HepG2 (cell line): Measurements from ENCODE around the gene CABP2. TPM values are rescaled to one million over a fixed set of nuclear protein-coding genes. Genes with fewer than 3 reads are reported as not detected.

ENCODE experiments used
- ATAC-seq: fragments of 200-7000 bp; cut with Tn5 transposase; 3 replicates; pipeline ENCODE4 v1.9.1; 2020; ENCODE audit warnings: mild to moderate bottlenecking, moderate library complexity
- BruUV-seq: library from RNA; stranded (reverse); fragments of 400-500 nt; replicated peaks from 2 replicates; lab custom pipeline; 2021; lab: Mats Ljungman, UMichigan
- CTCF ChIA-PET: fragments of 300-600 bp; formaldehyde crosslinking; extraction: SDS; loops from one replicate; lab custom pipeline; 2021; ENCODE audit warnings: low total read pairs, inconsistent platforms, low intra/inter-chr PET ratio; lab: Yijun Ruan, JAX
- POLR2A ChIA-PET: fragments of 350-600 bp; sonication (Branson Sonifier 250); formaldehyde crosslinking; loops from one replicate; lab custom pipeline; 2020; ENCODE audit warnings: antibody characterized with exemption, inconsistent platforms; lab: Yijun Ruan, JAX
- DNase-seq: peaks from one replicate; pipeline ENCODE4 v3.0.0-alpha.2; 2015; ENCODE audit warnings: low spot score
- FAIRE-seq: peaks from 3 replicates; lab custom pipeline; 2011; peaks lifted over from hg19 to GRCh38; lab: Jason Lieb, UNC
- H2AFZ ChIP-seq: one replicate; pipeline ENCODE4 v1.6.1; 2011; ENCODE audit warnings: low read length, inconsistent platforms
- H3K27ac ChIP-seq: fragments of 300-600 bp; 3 replicates; pipeline ENCODE4 v1.8.0; 2011; ENCODE audit warnings: mixed run types, mild to moderate bottlenecking, mixed read lengths, low read length, inconsistent platforms; ENCODE audit not compliant: insufficient read depth; ENCODE audit errors: extremely low read length
- H3K27me3 ChIP-seq, 2 experiments: fragments of 200-600 bp in 1 of 2; 2 replicates in 1 of 2; 3 replicates in 1 of 2; pipeline versions ENCODE4 v1.6.0 to v1.8.0; 2011; ENCODE audit warnings: low read length in 2 of 2, mild to moderate bottlenecking in 2 of 2, moderate library complexity in 2 of 2, inconsistent platforms in 1 of 2; ENCODE audit not compliant: insufficient read depth in 2 of 2, control insufficient read depth in 1 of 2
- H3K36me3 ChIP-seq, 2 experiments: fragments of 200-600 bp in 1 of 2; replicated peaks in 1 of 2; 2 replicates in 1 of 2; 3 replicates in 1 of 2; pipeline versions ENCODE4 v1.5.1 to v1.8.0; 2011; ENCODE audit warnings: low read length in 2 of 2, inconsistent platforms in 1 of 2; ENCODE audit not compliant: insufficient read depth in 2 of 2, control insufficient read depth in 1 of 2
- H3K4me1 ChIP-seq: 2 replicates; pipeline ENCODE4 v1.5.1; 2012; ENCODE audit warnings: low read length, inconsistent platforms; ENCODE audit not compliant: insufficient read depth
- H3K4me2 ChIP-seq: 2 replicates; pipeline ENCODE4 v1.6.0; 2011; ENCODE audit warnings: low read depth, low read length, inconsistent platforms
- H3K4me3 ChIP-seq, 3 experiments: fragments of 200-600 bp in 1 of 3; sonication (generic), shearing (Covaris generic) in 1 of 3; replicated peaks in 1 of 3; 2 replicates each; pipeline ENCODE4 v1.5.1; 2011 to 2016; ENCODE audit warnings: low read length in 3 of 3, inconsistent platforms in 2 of 3, low read depth in 2 of 3, mild to moderate bottlenecking in 2 of 3, control low read depth in 1 of 3, mixed read lengths in 1 of 3; ENCODE audit not compliant: insufficient read depth in 1 of 3
- H3K79me2 ChIP-seq: one replicate; pipeline ENCODE4 v1.6.1; 2011; ENCODE audit warnings: low read length, inconsistent platforms; ENCODE audit not compliant: insufficient read depth
- H3K9ac ChIP-seq: 2 replicates; pipeline ENCODE4 v1.6.0; 2011; ENCODE audit warnings: mild to moderate bottlenecking, low read depth, low read length, inconsistent platforms; ENCODE audit not compliant: insufficient read depth
- H3K9me3 ChIP-seq: 2 replicates; pipeline ENCODE4 v1.5.1; 2012; ENCODE audit warnings: mild to moderate bottlenecking, low read length
- H4K20me1 ChIP-seq: 2 replicates; pipeline ENCODE4 v1.6.0; 2011; ENCODE audit warnings: inconsistent platforms, mild to moderate bottlenecking, low read length, moderate library complexity; ENCODE audit not compliant: insufficient read depth
- CHD2 ChIP-seq: IDR thresholded peaks from 2 replicates; pipeline ENCODE4 v1.6.1; 2011; ENCODE audit warnings: low read depth, low read length, improper control_type of control experiment
- HMG20A ChIP-seq: IDR thresholded peaks from 2 replicates; pipeline ENCODE4 v1.6.1; 2016; ENCODE audit warnings: borderline replicate concordance
- KDM1A ChIP-seq: IDR thresholded peaks from 2 replicates; pipeline ENCODE4 v1.6.1; 2016; ENCODE audit warnings: missing compliant biosample characterization
- SCMH1 ChIP-seq: sonication (generic); formaldehyde crosslinking; IDR thresholded peaks from 2 replicates; pipeline ENCODE4 v1.9.0; 2021; ENCODE audit warnings: missing genetic modification reagents, mild to moderate bottlenecking, borderline replicate concordance
- ZNF24 ChIP-seq: fragments of 450-650 bp; IDR thresholded peaks from 2 replicates; pipeline ENCODE4 v1.6.1; 2017; ENCODE audit warnings: antibody characterized with exemption, mild to moderate bottlenecking
- ZNF609 ChIP-seq: sonication (generic); formaldehyde crosslinking; IDR thresholded peaks from 2 replicates; pipeline ENCODE4 v1.4.0; 2020; ENCODE audit warnings: mild to moderate bottlenecking, missing genetic modification reagents, borderline replicate concordance
- WGBS: methylation state at CpG from one replicate; pipeline ENCODE4 v1.1.6; 2017; ENCODE audit warnings: low lambda C conversion rate; 5-methylcytosine and 5-hydroxymethylcytosine counted together
- in situ Hi-C: cut with HindIII; loops from 2 replicates; pipeline ENCODE4 v1.10.0; 2017; ENCODE audit warnings: low pct_unique_long_range_greater_than_20kb; ENCODE audit not compliant: extremely low pct_ligation_motif_present
- intact Hi-C: fragments of 100-400 bp; cut with micrococcal nuclease; formaldehyde crosslinking; loops from one replicate; pipeline ENCODE4 v1.10.0; 2022; ENCODE audit not compliant: unreplicated experiment
- polyA plus RNA-seq, 8 experiments: library from polyadenylated mRNA; depleted of rRNA in 3 of 8; stranded (reverse) in 7 of 8; unstranded in 1 of 8; fragments of >200 nt; fragmentation: Illumina TruSeq in 4 of 8; extraction: Trizol in 4 of 8; gene quantifications; 2 replicates each; pipeline versions ENCODE4 v1.2.1 to v1.2.3, GENCODE V29; 2011 to 2016; ENCODE audit warnings: low read depth in 4 of 8, missing spikeins in 1 of 8, mixed read lengths in 1 of 8; ENCODE audit not compliant: insufficient read depth in 1 of 8
- total RNA-seq, 5 experiments: library from RNA; depleted of rRNA; stranded (reverse); fragments of >200 nt; fragmentation: Illumina TruSeq; extraction: Trizol; gene quantifications; 2 replicates each; pipeline ENCODE4 v1.2.3, GENCODE V29; 2016; ENCODE audit warnings: low read depth in 1 of 5
- TF ChIP-seq, protein P1 (sequence below): IDR thresholded peaks from 2 replicates; pipeline ENCODE4 v1.6.1; 2016; ENCODE audit warnings: control low read depth

CABP2 gene
- total and polyA plus RNA-seq, 2 of the 13 experiments (the other 11 are each of a cell fraction or from before 2014, with no cell fraction given), result not detected

DNA sequence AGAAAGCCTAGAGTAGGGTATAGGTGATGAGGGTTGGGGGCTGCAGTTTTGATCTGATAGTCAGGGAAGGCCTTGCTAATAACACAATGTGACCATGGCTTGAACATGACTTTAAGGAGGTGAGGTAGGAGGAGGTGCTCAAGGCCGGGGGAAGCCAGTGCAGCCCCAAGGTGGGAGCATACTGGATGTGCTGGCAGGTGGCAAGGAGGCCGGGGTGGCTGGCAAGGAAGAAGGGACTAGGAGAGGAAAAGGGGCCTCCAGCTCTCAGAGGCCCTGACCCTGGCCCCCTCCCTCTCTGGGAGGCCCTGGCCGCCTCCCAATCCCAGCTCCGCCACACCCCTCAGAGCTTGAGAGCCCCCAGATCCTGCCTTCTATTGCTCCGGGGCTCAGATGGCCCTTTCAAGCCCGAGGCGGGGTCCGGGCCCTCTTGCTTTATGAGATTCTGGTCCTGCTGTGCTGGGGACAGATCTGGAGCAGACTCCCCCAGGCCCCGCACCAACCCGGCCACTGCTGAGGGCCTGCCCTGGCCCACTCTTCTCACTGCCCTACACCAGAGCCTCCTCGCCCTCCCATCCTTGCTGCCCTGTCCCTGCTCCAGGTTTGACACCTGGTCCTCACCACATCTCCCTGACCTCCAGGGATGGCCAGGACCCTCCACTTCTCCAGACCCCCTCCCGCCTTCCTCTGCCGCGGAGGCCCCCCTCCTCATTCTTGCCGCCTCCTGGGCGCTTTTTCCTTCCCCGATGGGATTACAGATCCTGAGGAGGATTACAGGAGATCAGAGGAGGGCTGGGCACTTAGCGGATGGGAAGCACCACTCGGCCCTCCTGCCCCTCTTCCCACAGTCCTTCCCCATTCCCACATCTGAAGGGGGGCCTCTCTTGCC lies 19.9 kb downstream of the CABP2 start:
- no TSS peak for BruUV-seq
- CTCF ChIA-PET, result no interaction called here
- Histone ChIP-seq H3K36me3 (no peaks in the 10 kb centered on the region; a peak in 1 of 5 replicates), H3K4me1 (peaks cover 29% of the 10 kb centered on the region), H3K27ac (no peak overlapping the region), H3K4me3 (peak overlapping the region; percentile 54 to 91 (median 82); a peak in 3 of 6 replicates), H3K79me2 (peaks cover 10% of the 10 kb centered on the region), H3K9me3 (no peaks in the 10 kb centered on the region), H2AFZ (no peak overlapping the region), H4K20me1 (no peaks in the 10 kb centered on the region), H3K9ac (no peak overlapping the region), H3K27me3 (no peaks in the 10 kb centered on the region), H3K4me2 (peak overlapping the region; percentile 95)
- intact Hi-C loops (no loop called here), in situ Hi-C loops (no loop called here)
- DNase-seq, result no peak
- POLR2A ChIA-PET, result no interaction called here
- no peak for ATAC-seq
- 92% methylated on average over 13 of the region's 19 CpGs for WGBS
- no peak for FAIRE-seq
- TF ChIP-seq CHD2 (no peak), KDM1A (CRISPR knock-in tag) (no peak), ZNF609 (no peak), HMG20A (no peak), SCMH1 (no peak), ZNF24 (no peak)
- TF ChIP-seq, protein P1, sequence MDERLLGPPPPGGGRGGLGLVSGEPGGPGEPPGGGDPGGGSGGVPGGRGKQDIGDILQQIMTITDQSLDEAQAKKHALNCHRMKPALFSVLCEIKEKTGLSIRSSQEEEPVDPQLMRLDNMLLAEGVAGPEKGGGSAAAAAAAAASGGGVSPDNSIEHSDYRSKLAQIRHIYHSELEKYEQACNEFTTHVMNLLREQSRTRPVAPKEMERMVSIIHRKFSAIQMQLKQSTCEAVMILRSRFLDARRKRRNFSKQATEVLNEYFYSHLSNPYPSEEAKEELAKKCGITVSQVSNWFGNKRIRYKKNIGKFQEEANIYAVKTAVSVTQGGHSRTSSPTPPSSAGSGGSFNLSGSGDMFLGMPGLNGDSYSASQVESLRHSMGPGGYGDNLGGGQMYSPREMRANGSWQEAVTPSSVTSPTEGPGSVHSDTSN (CRISPR knock-in tag), result no peak
- TF ChIP-seq, all 625 proteins: peak for 0
